ENCODE results near the gene KRTAP10-10. TPM values are rescaled to one million over a fixed set of nuclear protein-coding genes. Genes with fewer than 3 reads are reported as not detected.

The KRTAP10-10 gene
- total and polyA plus RNA-seq, 3 donors from 2014 or later = not detected

GRCh38 chr21:44592446-44593311 is 44.5 kb upstream of the KRTAP10-10 start, which contains the start of gene KRTAP10-6:
Gene KRTAP10-6 (minus strand): TSS chr21:44592505. CDS start chr21:44592484, 21 bp downstream.
- no peaks in the 10 kb centered on the region for H3K36me3 ChIP-seq (ENCODE audit: low read depth, missing control alignments)
- no peak for TF ChIP-seq POLR2A (IDR thresholded peaks at IDR 0.05)
- TF ChIP-seq, protein P1, sequence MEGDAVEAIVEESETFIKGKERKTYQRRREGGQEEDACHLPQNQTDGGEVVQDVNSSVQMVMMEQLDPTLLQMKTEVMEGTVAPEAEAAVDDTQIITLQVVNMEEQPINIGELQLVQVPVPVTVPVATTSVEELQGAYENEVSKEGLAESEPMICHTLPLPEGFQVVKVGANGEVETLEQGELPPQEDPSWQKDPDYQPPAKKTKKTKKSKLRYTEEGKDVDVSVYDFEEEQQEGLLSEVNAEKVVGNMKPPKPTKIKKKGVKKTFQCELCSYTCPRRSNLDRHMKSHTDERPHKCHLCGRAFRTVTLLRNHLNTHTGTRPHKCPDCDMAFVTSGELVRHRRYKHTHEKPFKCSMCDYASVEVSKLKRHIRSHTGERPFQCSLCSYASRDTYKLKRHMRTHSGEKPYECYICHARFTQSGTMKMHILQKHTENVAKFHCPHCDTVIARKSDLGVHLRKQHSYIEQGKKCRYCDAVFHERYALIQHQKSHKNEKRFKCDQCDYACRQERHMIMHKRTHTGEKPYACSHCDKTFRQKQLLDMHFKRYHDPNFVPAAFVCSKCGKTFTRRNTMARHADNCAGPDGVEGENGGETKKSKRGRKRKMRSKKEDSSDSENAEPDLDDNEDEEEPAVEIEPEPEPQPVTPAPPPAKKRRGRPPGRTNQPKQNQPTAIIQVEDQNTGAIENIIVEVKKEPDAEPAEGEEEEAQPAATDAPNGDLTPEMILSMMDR (IDR thresholded peaks at IDR 0.05) = no peak
- intact Hi-C loops (cut with DNase I; ENCODE audit: low total_unique reads) = no loop called here
- H3K4me1 ChIP-seq = no peaks in the 10 kb centered on the region
- no peaks in the 10 kb centered on the region for H3K9me3 ChIP-seq
- no peak within 1 kb of the TSS for H3K4me3 ChIP-seq
- WGBS, 2 donors = 70 to 72% methylated on average over 12 to 33 of the region's 33 CpGs
- DNase-seq = no peak
- H3K27me3 ChIP-seq = no peaks in the 10 kb centered on the region
- no peak within 1 kb of the TSS for H3K27ac ChIP-seq

DNA sequence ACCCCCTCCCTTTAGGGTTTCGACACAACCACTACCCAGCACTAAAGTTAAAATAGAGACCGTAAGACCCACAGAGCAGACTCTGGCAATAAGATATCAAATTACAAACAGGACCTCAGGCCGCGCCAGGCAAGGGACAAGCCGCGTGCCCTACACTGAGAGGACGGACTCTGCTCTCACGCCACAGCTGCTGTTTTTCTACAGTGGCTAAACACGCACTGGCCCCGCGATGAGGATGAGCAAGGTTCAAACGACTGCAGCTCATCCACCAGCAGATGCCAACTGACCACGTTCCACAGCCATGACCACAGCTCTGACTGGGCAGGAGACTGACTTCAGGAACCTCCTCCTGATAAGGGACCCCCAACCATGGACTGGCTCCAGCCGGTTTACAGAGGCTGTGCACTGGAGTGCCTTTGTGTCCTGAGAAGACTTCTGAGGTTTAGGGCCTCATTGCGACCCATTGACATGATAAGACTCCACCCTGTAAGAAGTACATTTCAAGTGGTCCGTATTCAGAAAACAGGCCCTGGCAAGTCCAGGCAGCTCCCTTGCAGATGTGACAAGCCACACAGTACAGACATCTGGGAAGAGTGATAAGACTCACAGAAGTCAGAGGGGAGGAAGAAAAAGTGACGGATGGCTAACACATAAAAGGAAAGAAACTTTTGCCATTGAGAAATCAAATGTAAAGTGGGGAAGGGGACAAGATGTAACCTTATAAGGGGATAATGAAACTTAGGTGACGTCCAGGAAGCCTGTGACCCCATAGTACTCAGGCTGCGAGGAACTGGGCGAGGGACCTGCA is 43.4 kb upstream of the KRTAP10-10 start:
- TF ChIP-seq POLR2A (IDR thresholded peaks at IDR 0.05) = no peak
- WGBS, 2 donors = 45 to 46% methylated on average over 20 of the region's 20 CpGs
- Histone ChIP-seq H3K9me3 (no peaks in the 10 kb centered on the region), H3K27ac (no peak overlapping the region), H3K4me1 (no peaks in the 10 kb centered on the region), H3K4me3 (no peak overlapping the region), H3K36me3 (ENCODE audit: low read depth, missing control alignments) (no peaks in the 10 kb centered on the region), H3K27me3 (no peaks in the 10 kb centered on the region)
- intact Hi-C loops (cut with DNase I; ENCODE audit: low total_unique reads) = no loop called here
- no peak for DNase-seq

GRCh38 chr21:44594406-44594916 is 42.7 kb upstream of the KRTAP10-10 start:
- Histone ChIP-seq H3K4me1 (no peaks in the 10 kb centered on the region), H3K27me3 (no peaks in the 10 kb centered on the region), H3K36me3 (ENCODE audit: low read depth, missing control alignments) (no peaks in the 10 kb centered on the region), H3K27ac (no peak overlapping the region), H3K4me3 (no peak overlapping the region), H3K9me3 (no peaks in the 10 kb centered on the region)
- WGBS, 2 donors = 81 to 91% methylated on average over 12 of the region's 12 CpGs
- TF ChIP-seq, protein P1 (IDR thresholded peaks at IDR 0.05) = no peak
- TF ChIP-seq POLR2A (IDR thresholded peaks at IDR 0.05) = no peak
- DNase-seq = no peak
- intact Hi-C loops (cut with DNase I; ENCODE audit: low total_unique reads) = no loop called here

DNA sequence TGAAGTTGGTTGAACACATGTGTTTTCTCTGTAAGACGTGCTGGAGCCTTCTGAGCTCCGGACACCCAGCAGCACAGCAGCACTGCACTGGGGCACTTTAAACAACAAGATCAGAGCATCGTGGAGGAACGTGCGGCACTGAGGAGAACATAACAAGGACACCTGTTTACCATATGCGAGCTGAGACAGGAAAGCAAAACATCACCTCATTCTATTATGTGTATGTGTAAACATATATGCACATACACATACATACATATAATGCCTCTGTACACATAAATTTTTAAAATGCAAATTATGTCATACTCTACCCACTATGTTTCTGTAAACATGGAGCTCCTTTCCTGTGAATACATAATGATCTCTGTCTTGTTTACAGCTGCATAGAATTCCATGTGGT is 41.6 kb upstream of the KRTAP10-10 start:
- no peak overlapping the region for H3K4me3 ChIP-seq
- intact Hi-C loops (cut with DNase I; ENCODE audit: low total_unique reads) = no loop called here
- no peaks in the 10 kb centered on the region for H3K27me3 ChIP-seq
- H3K9me3 ChIP-seq = no peaks in the 10 kb centered on the region
- no peak for DNase-seq
- no peaks in the 10 kb centered on the region for H3K4me1 ChIP-seq
- TF ChIP-seq, protein P1 (IDR thresholded peaks at IDR 0.05) = no peak
- no peak for TF ChIP-seq POLR2A (IDR thresholded peaks at IDR 0.05)
- no peak overlapping the region for H3K27ac ChIP-seq
- no peaks in the 10 kb centered on the region for H3K36me3 ChIP-seq (ENCODE audit: low read depth, missing control alignments)
- 76 to 87% methylated on average over 6 of the region's 6 CpGs for WGBS, 2 donors

Measured in testis (tissue), 3 donors.